Hepatocyte (in vitro differentiated cells): ENCODE data around the gene MOGAT1. TPM values are rescaled to one million over a fixed set of nuclear protein-coding genes. Genes with fewer than 3 reads are reported as not detected.

Source experiments
- DNase-seq: peaks from one replicate; pipeline ENCODE4 v3.0.0-alpha.2; 2016; ENCODE audit warnings: low spot score
- H2AFZ ChIP-seq: fragments of 200-600 bp; sonication (generic); 2 replicates; pipeline ENCODE4 v1.6.0; 2016; ENCODE audit warnings: antibody characterized with exemption, mild to moderate bottlenecking
- H3K27ac ChIP-seq: fragments of 200-600 bp; sonication (generic); 2 replicates; pipeline ENCODE4 v1.5.1; 2016; ENCODE audit warnings: mild to moderate bottlenecking
- H3K27me3 ChIP-seq: fragments of 200-600 bp; sonication (generic); 2 replicates; pipeline ENCODE4 v1.6.1; 2016
- H3K36me3 ChIP-seq: fragments of 200-600 bp; sonication (generic); replicated peaks from 2 replicates; pipeline ENCODE4 v1.5.1; 2016; ENCODE audit warnings: low read depth; ENCODE audit not compliant: insufficient read depth
- H3K4me1 ChIP-seq: fragments of 200-600 bp; sonication (generic); 2 replicates; pipeline ENCODE4 v1.5.1; 2016; ENCODE audit warnings: mild to moderate bottlenecking, moderate library complexity; ENCODE audit not compliant: insufficient read depth
- H3K4me2 ChIP-seq: fragments of 200-600 bp; sonication (generic); 2 replicates; pipeline ENCODE4 v1.6.0; 2016
- H3K4me3 ChIP-seq: fragments of 200-600 bp; sonication (generic); 2 replicates; pipeline ENCODE4 v1.5.1; 2016; ENCODE audit warnings: mild to moderate bottlenecking
- H3K79me2 ChIP-seq: fragments of 200-600 bp; sonication (generic); 2 replicates; pipeline ENCODE4 v1.6.0; 2017; ENCODE audit warnings: mild to moderate bottlenecking
- H3K9me2 ChIP-seq: fragments of 200-600 bp; sonication (generic); replicated peaks from 2 replicates; pipeline ENCODE4 v1.6.0; 2017; ENCODE audit warnings: mild to moderate bottlenecking; ENCODE audit not compliant: insufficient read depth
- H3K9me3 ChIP-seq: fragments of 200-600 bp; sonication (generic); 2 replicates; pipeline ENCODE4 v1.5.1; 2016; ENCODE audit warnings: low read depth, mild to moderate bottlenecking
- H4K20me1 ChIP-seq: fragments of 200-600 bp; sonication (generic); 2 replicates; pipeline ENCODE4 v1.6.0; 2016; ENCODE audit warnings: mild to moderate bottlenecking; ENCODE audit not compliant: insufficient read depth, poor library complexity, severe bottlenecking
- EZH2 ChIP-seq: fragments of 200-600 bp; sonication (generic); IDR thresholded peaks from 2 replicates; pipeline ENCODE4 v1.6.1; 2016; ENCODE audit warnings: antibody characterized with exemption, mild to moderate bottlenecking, borderline replicate concordance
- EZH2phosphoT487 ChIP-seq: fragments of 200-600 bp; sonication (generic); IDR thresholded peaks from one replicate; pipeline ENCODE4 v1.6.1; 2018; ENCODE audit warnings: antibody characterized with exemption, mild to moderate bottlenecking, low read depth, moderate library complexity; ENCODE audit not compliant: unreplicated experiment, severe bottlenecking
- WGBS: methylation state at CpG from one replicate; pipeline ENCODE4 v1.1.6; 2016; ENCODE audit warnings: low lambda C conversion rate; ENCODE audit errors: missing lambda C conversion rate; 5-methylcytosine and 5-hydroxymethylcytosine counted together
- polyA plus RNA-seq: library from polyadenylated mRNA; unstranded; fragments of >200 nt; fragmentation: Nextera tagmentation; extraction: Ambion mirVana; gene quantifications from 2 replicates; pipeline ENCODE4 v1.2.1, GENCODE V29; 2016
- total RNA-seq: library from RNA; depleted of rRNA; stranded (reverse); fragments of >200 nt; gene quantifications from 2 replicates; pipeline ENCODE4 v1.2.3, GENCODE V29; 2014
- TF ChIP-seq, protein P1 (sequence below): fragments of 200-600 bp; sonication (generic); IDR thresholded peaks from 2 replicates; pipeline ENCODE4 v1.5.1; 2016; ENCODE audit warnings: antibody characterized with exemption, mild to moderate bottlenecking; ENCODE audit not compliant: poor library complexity

Gene MOGAT1, protein sequence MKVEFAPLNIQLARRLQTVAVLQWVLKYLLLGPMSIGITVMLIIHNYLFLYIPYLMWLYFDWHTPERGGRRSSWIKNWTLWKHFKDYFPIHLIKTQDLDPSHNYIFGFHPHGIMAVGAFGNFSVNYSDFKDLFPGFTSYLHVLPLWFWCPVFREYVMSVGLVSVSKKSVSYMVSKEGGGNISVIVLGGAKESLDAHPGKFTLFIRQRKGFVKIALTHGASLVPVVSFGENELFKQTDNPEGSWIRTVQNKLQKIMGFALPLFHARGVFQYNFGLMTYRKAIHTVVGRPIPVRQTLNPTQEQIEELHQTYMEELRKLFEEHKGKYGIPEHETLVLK
- total RNA-seq = not detected in 2 replicates
- polyA plus RNA-seq = 0.15 TPM in 1 of 2 replicates, not detected in the other

DNA sequence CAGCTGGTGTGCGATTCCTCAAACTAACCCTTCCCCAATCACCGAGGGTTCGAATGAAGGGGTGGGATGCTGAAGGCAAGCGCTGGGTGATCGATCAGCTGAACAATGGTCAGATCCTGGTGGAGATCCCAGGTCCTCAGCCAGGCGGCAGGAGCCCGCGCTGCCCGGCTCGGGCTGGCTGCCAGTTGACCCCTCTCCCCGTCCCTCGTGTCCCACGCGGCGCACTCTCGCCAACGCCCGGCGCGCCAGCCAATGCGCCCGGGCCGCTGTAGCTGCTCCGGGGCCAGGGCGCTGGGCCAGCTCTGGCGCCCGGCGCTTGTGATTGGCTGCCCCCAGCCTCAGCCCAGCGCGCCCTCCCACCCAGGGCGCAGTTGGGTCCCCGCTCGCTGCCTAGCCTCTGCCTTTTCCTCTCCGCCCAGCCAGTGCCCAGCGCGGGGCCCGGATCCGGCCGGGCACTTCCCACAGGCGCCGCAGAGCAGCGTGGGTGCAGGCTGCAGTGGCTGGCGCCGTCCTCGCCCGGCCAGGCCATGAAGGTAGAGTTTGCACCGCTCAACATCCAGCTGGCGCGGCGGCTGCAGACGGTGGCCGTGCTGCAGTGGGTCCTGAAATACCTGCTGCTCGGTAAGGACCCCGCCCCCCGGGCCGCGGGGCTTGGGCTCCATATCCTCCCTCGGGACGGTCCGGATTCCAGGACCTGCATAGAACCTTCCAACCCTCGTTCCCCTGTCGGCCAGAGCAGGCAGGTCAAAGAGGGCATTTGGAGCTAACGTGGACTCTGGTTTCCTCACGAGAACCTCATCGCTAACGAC is at the start of gene MOGAT1:
TSS of gene MOGAT1 (plus strand) at position 400 of the 809 bp plus-strand sequence. CDS start at position 528, 128 bp downstream.
- no peaks in the 10 kb centered on the region for H3K79me2 ChIP-seq
- 3% methylated on average over 63 of the region's 66 CpGs for WGBS
- H3K4me3 ChIP-seq = peak within 1 kb of the TSS; percentile 47
- peaks cover 9% of the 10 kb centered on the region for H3K4me1 ChIP-seq
- peak within 1 kb of the TSS; percentile 99 for H3K4me2 ChIP-seq
- TF ChIP-seq, protein P1, sequence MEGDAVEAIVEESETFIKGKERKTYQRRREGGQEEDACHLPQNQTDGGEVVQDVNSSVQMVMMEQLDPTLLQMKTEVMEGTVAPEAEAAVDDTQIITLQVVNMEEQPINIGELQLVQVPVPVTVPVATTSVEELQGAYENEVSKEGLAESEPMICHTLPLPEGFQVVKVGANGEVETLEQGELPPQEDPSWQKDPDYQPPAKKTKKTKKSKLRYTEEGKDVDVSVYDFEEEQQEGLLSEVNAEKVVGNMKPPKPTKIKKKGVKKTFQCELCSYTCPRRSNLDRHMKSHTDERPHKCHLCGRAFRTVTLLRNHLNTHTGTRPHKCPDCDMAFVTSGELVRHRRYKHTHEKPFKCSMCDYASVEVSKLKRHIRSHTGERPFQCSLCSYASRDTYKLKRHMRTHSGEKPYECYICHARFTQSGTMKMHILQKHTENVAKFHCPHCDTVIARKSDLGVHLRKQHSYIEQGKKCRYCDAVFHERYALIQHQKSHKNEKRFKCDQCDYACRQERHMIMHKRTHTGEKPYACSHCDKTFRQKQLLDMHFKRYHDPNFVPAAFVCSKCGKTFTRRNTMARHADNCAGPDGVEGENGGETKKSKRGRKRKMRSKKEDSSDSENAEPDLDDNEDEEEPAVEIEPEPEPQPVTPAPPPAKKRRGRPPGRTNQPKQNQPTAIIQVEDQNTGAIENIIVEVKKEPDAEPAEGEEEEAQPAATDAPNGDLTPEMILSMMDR = no peak
- no peak for TF ChIP-seq EZH2phosphoT487
- TF ChIP-seq EZH2 = no peak
- H3K9me3 ChIP-seq = no peaks in the 10 kb centered on the region
- peak within 1 kb of the TSS; percentile 43 for H2AFZ ChIP-seq
- H4K20me1 ChIP-seq = no peaks in the 10 kb centered on the region
- H3K36me3 ChIP-seq = no peaks in the 10 kb centered on the region
- DNase-seq = peak; percentile 48
- no peak within 1 kb of the TSS for H3K27ac ChIP-seq
- H3K27me3 ChIP-seq = peaks cover 30% of the 10 kb centered on the region
- H3K9me2 ChIP-seq = no peaks in the 10 kb centered on the region

DNA sequence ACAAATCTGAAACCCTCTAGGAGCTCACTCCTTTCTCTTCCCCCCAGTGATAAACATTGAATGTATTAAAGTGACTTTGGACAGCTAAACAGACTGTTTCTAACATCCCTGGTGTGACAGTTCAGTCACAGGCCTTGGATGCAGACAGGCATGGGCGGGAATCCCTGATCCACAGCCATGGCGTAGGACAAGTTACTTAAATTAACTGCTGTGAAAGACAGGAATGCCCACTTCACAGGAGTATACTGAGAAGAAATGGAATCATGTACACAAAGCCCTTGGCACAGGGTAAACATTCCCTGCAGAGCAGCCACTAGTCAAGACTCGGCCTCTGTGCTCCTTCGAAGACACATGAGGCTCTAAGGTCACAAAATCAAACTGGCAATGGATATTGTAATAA is 49.6 kb upstream of the MOGAT1 start:
- 94% methylated on average over 4 of the region's 4 CpGs for WGBS
- H3K9me2 ChIP-seq = no peaks in the 10 kb centered on the region
- TF ChIP-seq, protein P1 = no peak
- TF ChIP-seq EZH2phosphoT487 = no peak
- no peak for TF ChIP-seq EZH2
- no peaks in the 10 kb centered on the region for H3K4me1 ChIP-seq
- DNase-seq = no peak
- no peak overlapping the region for H3K27ac ChIP-seq
- H3K4me2 ChIP-seq = no peak overlapping the region
- H3K9me3 ChIP-seq = no peaks in the 10 kb centered on the region
- H3K27me3 ChIP-seq = no peaks in the 10 kb centered on the region
- H2AFZ ChIP-seq = no peak overlapping the region
- H3K4me3 ChIP-seq = no peak overlapping the region
- H4K20me1 ChIP-seq = no peaks in the 10 kb centered on the region
- no peaks in the 10 kb centered on the region for H3K79me2 ChIP-seq
- H3K36me3 ChIP-seq = no peaks in the 10 kb centered on the region

DNA sequence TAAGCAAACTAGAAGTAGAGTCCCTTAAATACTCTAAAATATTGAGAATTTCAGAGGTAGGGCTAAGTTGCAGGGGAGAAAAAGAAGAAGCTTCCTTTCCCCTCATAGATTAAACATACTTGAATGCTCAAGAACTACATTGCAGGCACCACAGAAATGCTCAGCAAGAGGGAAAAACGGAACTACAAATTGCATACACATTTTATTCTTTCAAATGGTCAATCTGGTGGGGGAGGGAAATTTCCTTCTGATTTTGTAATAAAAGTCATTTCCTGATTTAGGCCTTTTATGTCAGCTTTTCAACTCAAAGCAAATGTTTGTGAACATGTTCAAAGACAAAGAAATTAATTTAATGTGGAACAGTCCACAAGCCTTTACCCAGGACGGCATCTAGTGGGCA is 48.5 kb upstream of the MOGAT1 start:
- TF ChIP-seq EZH2 (no peak), EZH2phosphoT487 (no peak)
- TF ChIP-seq, protein P1 = no peak
- H3K79me2 ChIP-seq = no peaks in the 10 kb centered on the region
- DNase-seq = no peak
- no peaks in the 10 kb centered on the region for H4K20me1 ChIP-seq
- no peak overlapping the region for H2AFZ ChIP-seq
- H3K27ac ChIP-seq = no peak overlapping the region
- H3K4me1 ChIP-seq = no peaks in the 10 kb centered on the region
- H3K9me3 ChIP-seq = no peaks in the 10 kb centered on the region
- no peaks in the 10 kb centered on the region for H3K9me2 ChIP-seq
- H3K4me3 ChIP-seq = no peak overlapping the region
- no peaks in the 10 kb centered on the region for H3K27me3 ChIP-seq
- H3K36me3 ChIP-seq = no peaks in the 10 kb centered on the region
- WGBS = 84% methylated on average over 2 of the region's 2 CpGs
- H3K4me2 ChIP-seq = no peak overlapping the region
